Stimulated activated CD8-positive, alpha-beta memory T cell treated with anti-CD3 and anti-CD28 coated beads, Interleukin-12 subunit alpha, Interleukin-12 subunit beta, amount 100 ng/mL, for 24 hours (primary cell): Measurements from ENCODE around the gene BRAF.
A peak's percentile ranks its signal among the peaks of the same experiment; 100 is the strongest.
"Not testable (repeated sequence)": the region's sequence is repeated elsewhere in the genome, so short reads cannot be mapped to it uniquely, and the experiment has no call there.

Source experiments
- DNase-seq: peaks from one replicate; pipeline ENCODE4 v3.0.0-alpha.2; 2020; ENCODE audit errors: extremely low read depth

Gene BRAF

DNA sequence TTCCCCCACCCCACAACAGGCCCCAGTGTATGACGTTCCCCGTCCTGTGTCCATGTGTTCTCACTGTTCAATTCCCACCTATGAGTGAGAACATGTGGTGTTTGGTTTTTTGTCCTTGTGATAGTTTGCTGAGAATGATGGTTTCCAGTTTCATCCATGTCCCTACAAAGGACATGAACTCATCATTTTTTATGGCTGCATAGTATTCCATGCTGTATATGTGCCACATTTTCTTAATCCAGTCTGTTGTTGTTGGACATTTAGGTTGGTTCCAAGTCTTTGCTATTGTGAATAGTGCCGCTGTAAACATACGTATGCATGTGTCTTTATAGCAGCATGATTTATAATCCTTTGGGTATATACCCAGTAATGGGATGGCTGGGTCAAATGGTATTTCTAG is 216.0 kb downstream of the BRAF start:
- DNase-seq: not testable (repeated sequence)

DNA sequence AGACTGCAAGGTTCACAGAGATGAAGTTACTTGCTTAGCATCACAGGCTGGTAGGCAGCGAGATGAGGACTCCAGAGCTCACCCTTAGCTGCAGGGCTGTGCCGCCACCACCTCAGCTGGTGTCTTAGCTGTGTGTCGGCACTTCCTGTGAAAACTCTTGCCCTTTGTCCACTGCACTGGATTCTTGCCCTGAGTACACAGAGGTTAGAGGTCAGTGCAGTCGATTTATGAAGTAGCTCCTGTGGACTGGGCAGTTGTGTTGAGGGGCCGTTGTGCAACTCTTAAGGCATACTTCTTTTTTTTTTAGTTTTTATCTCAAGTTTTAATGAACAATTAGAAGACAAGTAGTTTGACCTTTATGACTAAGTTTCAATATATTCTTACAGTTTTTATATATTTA is 217.6 kb downstream of the BRAF start:
- no peak for DNase-seq

DNA sequence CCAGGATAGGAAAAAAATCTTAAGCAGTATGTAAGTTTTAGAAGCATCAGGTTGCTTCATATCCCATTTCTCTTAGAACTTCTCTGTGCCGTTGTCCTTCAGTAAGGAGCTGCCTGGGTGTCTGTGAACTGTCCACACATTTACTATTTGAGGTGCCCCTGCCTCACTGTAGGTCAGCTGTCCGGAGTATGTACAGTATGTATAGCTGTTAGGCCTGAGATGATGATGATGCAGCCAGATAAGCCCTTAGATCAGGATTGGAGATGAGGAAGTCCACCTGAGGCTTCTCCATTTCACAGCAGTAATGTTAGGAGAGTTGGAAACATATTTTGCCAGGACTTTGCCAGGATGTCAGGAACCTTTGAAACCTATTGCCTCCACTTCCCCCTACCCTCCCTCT is 220.5 kb downstream of the BRAF start:
- no peak for DNase-seq

DNA sequence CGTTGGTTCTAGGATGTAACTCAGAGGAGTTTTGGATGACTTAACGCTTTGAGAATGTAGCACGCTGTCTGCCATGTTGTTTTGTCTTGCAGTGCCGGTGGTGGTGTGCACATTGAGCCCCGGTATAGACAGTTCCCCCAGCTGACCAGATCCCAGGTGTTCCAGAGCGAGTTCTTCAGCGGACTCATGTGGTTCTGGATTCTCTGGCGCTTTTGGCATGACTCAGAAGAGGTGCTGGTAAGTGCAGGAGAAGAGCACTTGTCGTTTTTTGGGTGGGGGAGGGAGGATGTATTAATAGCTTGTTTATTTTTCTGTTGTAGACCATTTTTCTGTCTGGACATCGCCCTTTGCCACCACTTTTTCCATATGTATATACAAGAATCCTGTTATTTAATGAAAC is 222.0 kb downstream of the BRAF start:
- no peak for DNase-seq

DNA sequence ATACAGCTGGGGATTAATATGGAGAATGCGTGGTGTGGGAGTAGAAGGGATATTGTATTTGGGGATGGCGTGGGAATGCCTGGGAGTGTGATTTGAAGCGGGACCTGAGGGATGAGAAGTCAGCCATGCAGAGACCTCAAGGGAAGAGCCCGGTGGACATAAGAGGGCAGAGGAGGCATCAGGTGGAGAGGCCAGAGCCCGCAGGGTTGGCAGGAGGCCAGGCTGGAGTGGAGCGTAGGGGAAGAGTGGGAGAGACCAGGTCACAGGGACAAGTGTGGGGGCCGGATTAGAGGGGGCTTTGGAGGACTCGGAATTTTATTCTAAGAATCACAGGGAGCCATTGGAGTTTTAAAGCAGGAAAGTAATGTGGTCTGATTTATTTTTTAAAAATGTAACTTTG is 226.3 kb downstream of the BRAF start:
- no peak for DNase-seq

DNA sequence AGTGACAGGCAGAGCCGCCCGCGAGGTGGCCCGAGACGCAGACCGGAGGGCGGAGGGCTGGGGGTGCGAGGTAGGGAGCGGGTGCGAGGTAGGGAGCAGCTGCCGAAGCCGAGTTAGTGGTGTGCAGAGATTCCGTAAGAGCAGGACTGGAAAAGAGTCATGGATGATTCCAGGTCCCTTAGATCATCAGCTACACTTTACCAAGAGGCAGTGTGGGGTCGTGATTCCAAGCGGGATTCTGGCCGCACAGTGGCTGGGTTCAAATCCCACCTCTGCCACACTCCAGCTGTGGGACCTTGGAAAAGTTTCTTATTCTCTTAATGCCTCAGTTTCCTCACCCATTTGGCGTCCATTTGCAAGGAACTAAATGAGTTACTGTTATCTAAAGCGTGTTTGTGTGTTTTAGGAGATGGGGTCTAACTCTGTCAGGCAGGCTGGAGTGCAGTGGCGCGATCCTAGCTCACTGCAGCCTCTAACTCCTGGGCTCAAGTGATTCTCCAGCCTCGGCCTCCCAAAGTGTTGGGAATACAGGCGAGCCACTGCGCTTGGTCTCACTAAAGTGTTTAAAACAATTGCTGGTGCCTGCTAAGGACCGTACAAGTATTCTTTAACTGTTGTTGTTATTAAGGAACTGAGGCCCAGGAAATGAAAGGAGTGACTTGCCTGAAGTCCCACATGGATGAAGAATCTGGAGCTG is 227.1 kb downstream of the BRAF start:
- DNase-seq: no peak

DNA sequence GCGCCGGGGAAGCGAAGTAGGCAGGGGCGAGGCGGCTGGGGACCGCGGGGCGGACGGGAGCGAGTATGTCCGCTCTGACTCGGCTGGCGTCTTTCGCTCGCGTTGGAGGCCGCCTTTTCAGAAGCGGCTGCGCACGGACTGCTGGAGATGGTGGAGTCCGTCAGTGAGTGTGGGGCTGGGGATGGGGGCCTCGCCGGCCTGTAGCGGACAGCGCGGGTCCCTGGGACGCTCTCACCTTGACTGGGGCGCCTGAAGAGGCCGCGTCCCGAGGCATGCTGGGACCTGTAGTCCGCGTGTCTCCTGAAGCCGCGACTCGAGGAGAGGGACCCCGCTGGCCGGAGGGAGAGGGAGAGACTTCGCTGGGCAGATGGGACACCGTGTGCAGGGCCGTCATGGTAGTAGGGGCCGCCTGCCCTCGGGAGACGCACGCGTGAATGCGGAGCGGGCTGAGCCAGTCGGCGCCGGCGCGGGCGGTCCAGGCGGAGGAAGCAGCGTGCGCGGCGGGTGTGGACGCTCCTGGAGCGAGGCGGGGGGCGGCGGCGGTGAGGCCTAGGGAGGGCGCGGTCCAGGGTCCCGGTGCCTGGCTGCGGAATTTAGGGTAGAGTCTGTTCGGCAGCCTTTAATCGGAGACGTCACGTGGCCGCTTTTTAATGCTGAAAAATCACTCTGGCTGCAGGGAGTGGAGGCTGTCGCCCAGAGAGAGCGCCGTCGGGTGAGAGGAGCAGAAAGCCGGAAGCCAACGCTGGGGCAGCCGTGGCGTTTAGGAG is 227.9 kb downstream of the BRAF start, which contains the start of gene NDUFB2:
TSS of gene NDUFB2 (plus strand) at position 29 of the 767 bp plus-strand sequence. CDS start at position 66, 37 bp downstream.
- DNase-seq: peak; percentile 39

DNA sequence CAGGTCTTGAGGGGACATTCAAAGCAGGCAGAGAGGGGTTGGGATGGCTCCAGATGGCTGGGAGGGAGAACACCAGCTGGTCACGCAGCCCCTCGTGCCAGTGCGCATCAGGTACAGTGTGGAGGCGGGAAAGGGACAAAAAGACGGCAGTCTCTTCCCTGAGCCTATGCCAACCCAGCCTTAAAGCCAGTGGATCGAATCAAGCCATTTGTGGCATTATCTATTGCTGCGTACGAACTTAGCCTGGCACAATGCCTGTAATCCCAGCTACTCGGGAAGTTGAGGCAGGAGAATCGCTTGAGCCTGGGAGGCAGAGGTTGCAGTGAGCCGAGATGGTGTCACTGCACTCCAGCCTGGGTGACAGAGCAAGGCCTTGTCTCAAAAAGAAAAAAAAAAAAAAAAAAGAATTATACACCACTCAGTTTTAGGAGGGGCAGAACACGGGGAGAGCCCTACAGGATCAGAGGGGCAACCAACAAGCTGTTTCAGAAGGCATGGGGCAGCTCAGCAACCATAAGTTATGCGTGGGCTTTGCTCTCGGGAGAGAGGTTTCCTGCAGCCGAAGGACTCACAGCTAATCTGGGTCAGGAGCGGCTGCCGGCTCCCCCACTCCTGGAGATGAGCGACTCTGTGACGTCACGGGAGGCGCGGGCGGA is 228.6 kb downstream of the BRAF start:
- peak; percentile 89 for DNase-seq

DNA sequence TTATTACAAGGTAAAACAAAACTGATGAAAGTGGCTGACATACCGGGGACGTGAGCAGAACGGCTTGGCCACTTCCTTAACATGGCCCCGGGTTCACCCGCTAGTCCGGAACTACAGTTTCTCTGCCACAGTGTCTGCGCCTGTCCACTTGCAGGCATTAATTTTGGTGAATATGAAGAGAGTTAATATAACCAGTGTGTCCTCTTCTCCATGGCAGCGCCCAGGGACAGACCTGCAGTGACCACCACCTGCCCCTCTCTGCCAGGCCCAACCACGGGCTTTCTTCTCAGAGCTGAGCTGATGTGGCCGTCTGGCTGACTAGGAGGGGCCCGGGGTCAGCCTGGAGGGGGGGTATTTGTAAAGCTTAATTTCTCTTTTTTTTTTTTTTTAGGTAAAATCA is 229.3 kb downstream of the BRAF start:
- no peak for DNase-seq

DNA sequence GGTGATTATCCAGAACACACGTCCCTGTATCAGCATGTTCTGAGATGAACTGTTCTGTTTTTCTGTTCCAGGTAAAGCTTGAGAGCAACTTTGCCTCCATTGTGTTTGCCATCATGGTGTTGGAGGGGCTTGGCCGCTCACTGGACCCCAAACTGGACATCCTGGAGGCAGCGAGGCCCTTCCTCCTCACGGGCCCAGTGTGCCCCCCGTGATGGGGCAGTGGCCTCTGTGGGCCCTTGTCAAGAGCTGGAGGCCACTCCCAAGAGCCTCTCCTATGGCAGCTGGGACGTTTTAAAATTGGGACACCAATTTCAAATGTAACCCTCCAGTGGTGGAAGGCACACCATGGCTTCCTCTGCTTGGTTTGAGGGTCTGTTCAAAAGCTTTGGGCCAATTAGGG is 230.1 kb downstream of the BRAF start:
- DNase-seq: no peak

DNA sequence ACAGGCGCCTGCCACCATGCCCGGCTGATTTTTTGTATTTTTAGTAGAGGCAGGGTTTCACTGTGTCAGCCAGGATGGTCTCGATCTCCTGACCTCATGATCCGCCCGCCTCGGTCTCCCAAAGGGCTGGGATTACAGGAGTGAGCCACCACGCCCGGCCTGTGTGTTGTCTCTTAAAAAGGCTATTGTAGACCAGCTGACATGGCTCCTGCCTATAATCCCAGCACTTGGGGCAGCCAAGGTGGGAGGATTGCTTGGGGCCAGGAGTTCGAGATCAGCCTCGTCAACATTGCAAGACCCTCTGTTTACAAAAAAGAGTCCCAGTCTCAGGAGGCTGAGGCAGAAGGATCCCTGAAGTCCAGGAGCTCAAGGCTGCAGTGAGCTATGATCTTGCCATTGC is 230.9 kb downstream of the BRAF start:
- not testable (repeated sequence) for DNase-seq

DNA sequence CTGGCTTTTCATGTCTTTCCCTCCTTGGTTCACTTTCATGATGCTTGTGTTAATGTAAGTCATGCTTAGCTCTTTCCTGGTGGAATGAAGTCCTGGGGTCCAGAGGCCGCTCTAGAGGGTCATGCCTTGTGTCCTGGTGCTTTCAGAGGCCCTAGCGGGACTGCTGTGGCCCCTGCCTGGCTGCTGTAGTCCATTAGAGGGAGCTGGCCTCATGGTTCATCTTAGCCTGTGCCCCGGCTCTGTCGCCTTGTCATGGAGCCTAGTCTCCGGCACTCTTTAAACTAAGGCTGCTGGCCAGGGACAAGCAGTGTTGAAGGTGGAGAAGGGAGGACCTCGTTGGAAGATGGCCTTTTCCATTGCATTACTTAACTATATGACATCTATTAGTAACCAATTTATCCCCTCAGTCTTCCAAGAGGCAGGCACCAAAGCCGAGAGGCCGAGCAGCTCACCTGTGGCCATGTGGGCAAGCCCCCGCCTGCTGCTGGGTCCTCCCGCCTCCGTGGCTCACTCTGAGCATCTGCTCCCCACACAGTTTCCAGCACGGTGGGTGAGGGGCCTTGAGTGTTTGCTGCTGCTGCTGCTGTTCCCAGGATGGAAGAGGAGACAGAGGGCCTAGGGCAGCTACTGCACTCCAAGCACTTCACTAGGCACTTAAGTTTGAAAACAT is 233.2 kb downstream of the BRAF start:
- no peak for DNase-seq

DNA sequence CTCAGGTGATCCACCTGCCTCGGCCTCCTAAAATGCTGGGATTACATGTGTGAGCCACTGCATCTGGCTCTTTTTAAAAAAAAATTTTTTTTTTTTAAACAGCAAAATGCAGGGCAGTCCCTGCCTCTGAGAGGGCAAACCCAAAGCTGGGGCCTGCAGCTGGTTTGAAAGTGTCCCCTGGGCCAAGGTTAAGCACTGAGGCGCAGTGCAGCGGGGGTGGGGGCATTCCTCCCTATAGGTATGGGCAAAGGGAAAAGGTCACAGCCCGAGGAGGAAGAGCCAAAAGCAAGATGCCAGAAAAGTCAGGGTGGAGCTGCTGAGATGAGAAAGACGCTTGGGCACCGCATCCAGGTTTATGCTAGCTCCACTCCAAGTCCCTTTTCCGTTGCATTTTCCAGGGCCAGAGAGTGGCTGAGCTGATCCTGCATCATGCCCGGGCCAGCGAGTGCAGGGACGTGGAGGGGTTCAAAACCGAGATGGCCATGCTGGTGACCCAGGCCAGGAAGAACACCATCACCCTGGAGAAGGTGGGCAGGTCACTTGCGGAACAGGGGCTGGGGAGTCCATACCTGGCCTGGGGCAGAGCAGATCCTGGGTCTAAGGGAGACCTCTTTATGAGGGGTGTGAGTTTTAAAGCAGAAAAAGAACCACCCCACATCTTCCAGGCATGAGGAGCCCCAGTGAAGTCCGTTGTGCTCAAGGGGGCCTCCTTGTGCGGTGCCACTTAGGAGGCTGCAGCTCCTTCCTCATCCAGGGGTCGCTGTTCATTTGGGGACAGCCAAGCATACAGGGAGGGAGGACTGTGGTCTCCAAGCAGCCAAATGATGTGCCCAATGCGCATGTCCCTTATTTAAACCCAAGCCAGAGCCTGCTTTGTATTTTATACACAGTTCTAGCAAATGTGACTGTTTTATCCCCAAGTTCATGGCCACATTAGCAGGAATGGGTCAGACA is 235.3 kb downstream of the BRAF start:
- DNase-seq: no peak

DNA sequence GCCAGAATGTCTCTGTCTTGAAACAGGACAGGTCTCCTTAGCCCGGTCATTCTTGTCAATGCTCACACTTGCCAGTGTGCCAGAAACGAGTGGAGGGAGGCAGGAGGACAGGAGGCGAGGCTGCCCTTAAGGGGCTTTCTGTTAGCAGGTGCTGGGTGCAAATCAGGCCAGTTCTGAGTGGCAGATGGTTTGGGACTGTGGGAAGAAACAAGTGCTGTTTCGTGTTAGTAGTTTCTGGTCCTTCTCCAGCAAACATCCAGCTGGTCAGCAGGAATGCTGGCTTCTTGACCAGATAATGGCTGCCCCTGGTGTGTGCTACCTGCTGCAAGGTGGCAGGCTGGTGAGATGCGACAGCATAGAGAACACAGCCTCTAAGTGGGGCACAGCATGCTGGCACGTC is 236.4 kb downstream of the BRAF start:
- no peak for DNase-seq

DNA sequence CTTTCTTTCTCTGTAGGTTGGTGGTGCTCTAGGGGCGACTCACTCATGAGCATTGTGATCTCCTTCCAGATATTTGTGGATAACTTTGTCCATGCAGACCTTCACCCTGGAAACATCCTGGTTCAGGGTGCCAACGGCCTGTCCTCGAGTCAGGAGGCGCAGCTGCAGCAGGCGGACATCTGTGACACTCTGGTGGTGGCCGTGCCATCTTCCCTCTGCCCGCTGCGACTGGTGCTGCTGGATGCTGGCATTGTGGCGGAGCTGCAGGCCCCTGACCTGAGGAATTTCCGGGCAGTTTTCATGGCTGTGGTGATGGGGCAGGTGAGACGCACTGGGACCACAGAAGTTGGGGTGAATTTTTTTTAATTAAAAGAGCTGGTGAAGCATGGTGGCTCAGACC is 237.8 kb downstream of the BRAF start:
- DNase-seq: no peak

DNA sequence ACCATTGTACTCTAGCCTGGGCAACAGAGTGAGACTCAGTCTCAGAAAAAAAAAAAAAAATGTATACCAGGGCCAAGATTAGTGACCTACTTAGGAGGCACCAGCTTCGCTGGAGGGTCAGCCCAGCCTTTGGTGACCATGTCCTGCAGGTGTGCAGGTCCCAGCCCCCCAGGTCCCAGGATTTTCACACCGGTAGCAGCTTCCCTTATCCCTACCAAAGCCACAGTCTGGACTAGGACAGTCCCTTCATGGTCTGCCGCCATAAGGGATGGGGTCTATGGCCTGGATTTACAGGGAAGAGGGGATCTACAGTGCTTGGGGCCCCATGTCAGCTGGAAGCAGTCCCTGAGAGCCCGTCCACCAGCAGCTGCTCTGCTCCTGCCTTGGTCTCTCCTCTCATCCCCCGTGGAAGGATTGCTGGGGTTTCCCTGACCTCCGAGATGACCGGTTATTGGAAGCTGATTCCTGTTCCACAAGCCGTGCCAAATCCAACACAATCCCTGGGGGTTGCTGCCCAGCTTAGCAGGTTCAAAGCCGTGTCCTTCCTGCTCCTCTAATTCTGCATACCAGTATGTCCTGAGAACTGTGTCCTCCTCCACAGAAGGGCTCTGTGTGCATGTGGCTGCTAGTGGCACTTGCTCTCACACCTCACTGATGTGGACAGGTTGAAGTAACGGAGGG is 239.2 kb downstream of the BRAF start:
- DNase-seq: no peak

DNA sequence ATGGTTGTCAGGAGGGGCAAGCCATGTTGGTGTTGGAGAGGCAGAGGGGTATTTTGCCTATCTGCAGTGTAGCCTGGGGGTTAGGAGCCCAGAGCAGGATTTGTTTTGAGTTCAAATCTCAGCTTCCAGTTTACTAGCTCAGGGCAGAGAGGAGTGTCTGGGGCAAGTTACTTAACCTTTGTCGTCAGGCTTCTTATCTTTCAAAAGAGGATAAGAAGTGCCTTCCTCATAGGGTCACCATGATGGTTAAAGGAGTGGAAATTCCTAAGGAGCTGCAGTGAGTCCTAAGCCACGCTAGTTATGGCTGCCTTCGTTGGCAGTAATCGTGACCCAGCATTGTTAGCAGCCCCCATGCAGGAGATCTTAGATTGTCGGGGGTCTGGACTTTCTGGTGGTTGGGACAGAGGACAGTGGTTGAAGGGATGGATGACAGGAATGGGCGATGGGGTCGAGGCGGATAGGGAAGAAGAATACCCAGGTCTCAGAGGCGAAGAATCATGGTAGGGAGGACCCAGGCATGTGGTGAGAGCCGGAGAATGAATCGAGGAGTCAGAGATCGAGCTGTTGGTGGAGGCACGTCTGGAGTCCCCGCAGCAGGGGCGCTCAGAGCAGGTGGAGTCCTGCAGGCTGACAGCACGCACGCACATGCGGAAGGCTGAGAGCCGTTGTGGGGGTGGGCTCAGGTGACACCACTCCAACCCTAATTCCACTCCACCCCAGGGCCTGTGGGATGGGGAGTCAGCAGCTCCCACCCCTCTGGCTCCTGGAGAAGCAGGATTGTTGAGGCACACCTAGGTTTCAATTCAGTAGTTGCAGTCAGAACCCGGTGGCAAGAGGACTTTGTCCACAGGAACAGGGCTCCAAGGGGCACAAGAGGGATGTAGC is 240.4 kb downstream of the BRAF start:
- no peak for DNase-seq

DNA sequence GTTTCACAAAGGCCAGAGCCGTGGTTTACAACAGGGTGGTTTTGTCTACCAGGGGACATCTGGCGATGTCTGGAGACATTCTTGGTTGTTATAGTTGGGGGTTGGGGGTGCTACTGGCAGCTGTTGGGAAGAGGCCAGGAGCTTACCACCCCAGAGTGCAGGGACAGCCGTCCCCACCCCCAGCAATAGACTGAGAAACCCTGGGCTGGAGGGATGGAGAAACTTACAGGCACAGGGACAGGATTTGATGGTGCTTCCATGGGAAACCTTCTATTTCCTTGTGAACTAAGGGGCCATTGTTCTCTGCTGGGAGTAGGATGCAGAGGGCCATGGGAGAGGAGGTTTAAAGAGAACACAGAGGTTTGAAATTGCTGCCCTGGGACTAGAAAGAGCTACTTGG is 241.1 kb downstream of the BRAF start:
- DNase-seq: no peak

DNA sequence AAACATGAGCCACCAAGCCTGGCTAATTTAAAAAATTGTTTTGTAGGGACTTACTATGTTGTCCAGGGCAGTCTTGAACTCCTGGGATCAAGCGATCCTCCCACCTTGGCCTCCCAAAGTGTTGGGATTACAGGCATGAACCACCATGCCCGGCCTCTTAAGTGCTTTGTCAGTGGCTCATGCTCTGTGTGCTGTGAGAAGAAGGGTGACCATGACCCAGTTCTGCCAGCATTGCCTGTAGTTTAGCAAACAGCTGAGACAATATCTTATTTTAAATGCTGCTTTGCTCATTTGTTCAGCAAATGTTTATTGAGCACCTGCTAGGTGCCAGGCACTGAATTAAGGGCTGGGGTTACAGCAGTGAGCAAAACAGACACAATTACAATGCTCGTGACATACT is 243.0 kb downstream of the BRAF start:
- no peak for DNase-seq

DNA sequence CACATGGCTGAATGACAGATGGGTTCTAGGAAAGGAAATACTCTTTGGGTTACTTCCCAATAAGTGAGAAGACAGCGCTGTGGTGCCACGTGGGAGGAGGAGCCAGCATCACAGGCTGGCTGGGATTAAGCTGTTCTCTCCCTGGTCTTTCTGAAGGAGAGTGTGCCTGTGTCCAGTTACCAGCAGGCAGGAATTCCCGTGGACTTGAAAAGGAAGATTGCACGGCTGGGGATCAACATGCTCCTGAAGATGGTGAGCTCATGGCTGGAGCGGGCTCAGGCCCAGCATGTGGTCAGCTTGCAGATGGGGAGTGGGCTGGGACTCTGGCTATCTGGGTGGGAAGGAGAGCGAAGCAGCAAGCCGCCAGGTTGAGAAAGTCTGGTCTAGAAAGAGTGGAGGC is 243.8 kb downstream of the BRAF start:
- no peak for DNase-seq
